Liver (tissue), 9 donors: ENCODE results near the gene FBXO21. TPM values are rescaled to one million over a fixed set of nuclear protein-coding genes. Genes with fewer than 3 reads are reported as not detected.

Experiments
- DNase-seq: peaks from one replicate; pipeline ENCODE4 v3.0.0-alpha.2; 2017; ENCODE audit warnings: low spot score
- H3K27ac ChIP-seq, 2 donors: one replicate each; pipeline ENCODE4 v1.7.0; 2013; ENCODE audit warnings: inconsistent platforms in 2 of 2, low read length in 2 of 2, control low read depth in 1 of 2, low read depth in 1 of 2, mild to moderate bottlenecking in 1 of 2
- H3K27me3 ChIP-seq, 4 donors: one replicate each; pipeline versions ENCODE4 v1.6.1 to v1.7.0; 2013; ENCODE audit warnings: low read length in 3 of 4, inconsistent platforms in 1 of 4, mild to moderate bottlenecking in 1 of 4, moderate library complexity in 1 of 4; ENCODE audit not compliant: control insufficient read depth in 4 of 4, insufficient read depth in 4 of 4
- H3K36me3 ChIP-seq, 4 donors: one replicate each; pipeline versions ENCODE4 v1.6.1 to v1.7.0; 2013; ENCODE audit warnings: low read length in 3 of 4, mild to moderate bottlenecking in 3 of 4, low read depth in 1 of 4, moderate library complexity in 1 of 4; ENCODE audit not compliant: control insufficient read depth in 4 of 4, insufficient read depth in 3 of 4
- H3K4me1 ChIP-seq, 4 donors: one replicate each; pipeline versions ENCODE4 v1.6.1 to v1.7.0; 2013; ENCODE audit warnings: low read length in 3 of 4, mild to moderate bottlenecking in 3 of 4, moderate library complexity in 1 of 4; ENCODE audit not compliant: control insufficient read depth in 4 of 4, insufficient read depth in 4 of 4
- H3K4me3 ChIP-seq, 3 donors: one replicate each; pipeline versions ENCODE4 v1.6.1 to v1.7.0; 2013; ENCODE audit warnings: low read length in 3 of 3, control low read depth in 1 of 3, low read depth in 1 of 3, mild to moderate bottlenecking in 1 of 3
- H3K9ac ChIP-seq, 2 donors: one replicate each; pipeline ENCODE4 v1.7.0; 2013; ENCODE audit warnings: low read length in 2 of 2, mild to moderate bottlenecking in 2 of 2, moderate library complexity in 2 of 2, control low read depth in 1 of 2, low read depth in 1 of 2
- H3K9me3 ChIP-seq, 4 donors: one replicate each; pipeline versions ENCODE4 v1.6.1 to v1.7.0; 2013; ENCODE audit warnings: low read length in 3 of 4; ENCODE audit not compliant: control insufficient read depth in 4 of 4
- CTCF ChIP-seq: fragments of 150-350 bp; IDR thresholded peaks from 2 replicates; pipeline ENCODE4 v1.5.1; 2017; ENCODE audit warnings: improper control_type of control experiment, low read depth, low read length; ENCODE audit not compliant: missing input control
- EGR1 ChIP-seq, 2 donors: IDR thresholded peaks; 2 replicates each; pipeline ENCODE4 v1.6.1; 2016 to 2018; ENCODE audit warnings: antibody characterized with exemption in 2 of 2, low read depth in 2 of 2
- FOXA1 ChIP-seq: IDR thresholded peaks from 2 replicates; pipeline ENCODE4 v1.6.1; 2016; ENCODE audit warnings: antibody characterized with exemption
- FOXA2 ChIP-seq: IDR thresholded peaks from 2 replicates; pipeline ENCODE4 v1.6.1; 2016; ENCODE audit warnings: antibody characterized with exemption
- GABPA ChIP-seq, 2 donors: IDR thresholded peaks in 1 of 2; conservative IDR thresholded peaks in 1 of 2; 2 replicates each; pipeline ENCODE4 v1.6.1; 2016; ENCODE audit warnings: antibody characterized with exemption in 2 of 2, mild to moderate bottlenecking in 1 of 2, moderate library complexity in 1 of 2
- HNF4A ChIP-seq, 2 donors: conservative IDR thresholded peaks; 2 replicates each; pipeline ENCODE4 v1.6.1; 2016; ENCODE audit warnings: antibody characterized with exemption in 2 of 2, mild to moderate bottlenecking in 2 of 2
- HNF4G ChIP-seq: IDR thresholded peaks from 2 replicates; pipeline ENCODE4 v1.6.1; 2016; ENCODE audit warnings: antibody characterized with exemption
- JUND ChIP-seq, 2 donors: IDR thresholded peaks; 2 replicates each; pipeline ENCODE4 v1.6.1; 2016; ENCODE audit warnings: antibody characterized with exemption in 2 of 2
- NR2F2 ChIP-seq: IDR thresholded peaks from 2 replicates; pipeline ENCODE4 v1.6.1; 2016; ENCODE audit warnings: antibody characterized with exemption
- RAD21 ChIP-seq, 2 donors: IDR thresholded peaks; 2 replicates each; pipeline ENCODE4 v1.6.1; 2016; ENCODE audit warnings: antibody characterized with exemption in 2 of 2, mild to moderate bottlenecking in 2 of 2
- RXRA ChIP-seq, 2 donors: IDR thresholded peaks; 2 replicates each; pipeline ENCODE4 v1.6.1; 2017 to 2018; ENCODE audit warnings: antibody characterized with exemption in 2 of 2, mild to moderate bottlenecking in 1 of 2
- SP1 ChIP-seq: IDR thresholded peaks from 2 replicates; pipeline ENCODE4 v1.6.1; 2018; ENCODE audit warnings: antibody characterized with exemption, mild to moderate bottlenecking
- TAF1 ChIP-seq: conservative IDR thresholded peaks from 2 replicates; pipeline ENCODE4 v1.6.1; 2016; ENCODE audit warnings: antibody characterized with exemption, mild to moderate bottlenecking
- YY1 ChIP-seq: IDR thresholded peaks from 2 replicates; pipeline ENCODE4 v1.6.1; 2016; ENCODE audit warnings: antibody characterized with exemption, mild to moderate bottlenecking
- ZBTB33 ChIP-seq: IDR thresholded peaks from 2 replicates; pipeline ENCODE4 v1.6.1; 2016; ENCODE audit warnings: antibody characterized with exemption
- WGBS: extraction: QIAGEN DNeasy Blood & Tissue Kit; methylation state at CpG from one replicate; pipeline ENCODE4 v1.1.7; 2013; 5-methylcytosine and 5-hydroxymethylcytosine counted together
- polyA plus RNA-seq, 2 donors: library from polyadenylated mRNA; stranded (reverse) in 1 of 2; unstranded in 1 of 2; fragments of 200-250 nt in 1 of 2; fragments of >200 nt in 1 of 2; fragmentation: Nextera tagmentation in 1 of 2; extraction: Ambion mirVana in 1 of 2; gene quantifications; one replicate each; pipeline versions ENCODE4 v1.2.1 to v1.2.3, GENCODE V29; 2013 to 2015
- total RNA-seq, 2 donors: library from RNA; depleted of rRNA; stranded (reverse); fragments of >200 nt; gene quantifications; one replicate each; pipeline ENCODE4 v1.2.3, GENCODE V29; 2014
- TF ChIP-seq, protein P1 (sequence below): IDR thresholded peaks from 2 replicates; pipeline ENCODE4 v1.6.1; 2016; ENCODE audit warnings: antibody characterized with exemption, mild to moderate bottlenecking
- TF ChIP-seq, protein P2 (sequence below): IDR thresholded peaks from 2 replicates; pipeline ENCODE4 v1.6.1; 2016; ENCODE audit warnings: antibody characterized with exemption
- TF ChIP-seq, protein P3 (sequence below): IDR thresholded peaks from 2 replicates; pipeline ENCODE4 v1.6.1; 2016; ENCODE audit warnings: antibody characterized with exemption
- donor health status: healthy.
- donor health status: healthy.
- donor health status: healthy.
- donor health status: healthy.
- donor health status: healthy.

FBXO21 gene
- total and polyA plus RNA-seq, 4 donors, result 12.9 to 54.4 (median 21.1) TPM

DNA sequence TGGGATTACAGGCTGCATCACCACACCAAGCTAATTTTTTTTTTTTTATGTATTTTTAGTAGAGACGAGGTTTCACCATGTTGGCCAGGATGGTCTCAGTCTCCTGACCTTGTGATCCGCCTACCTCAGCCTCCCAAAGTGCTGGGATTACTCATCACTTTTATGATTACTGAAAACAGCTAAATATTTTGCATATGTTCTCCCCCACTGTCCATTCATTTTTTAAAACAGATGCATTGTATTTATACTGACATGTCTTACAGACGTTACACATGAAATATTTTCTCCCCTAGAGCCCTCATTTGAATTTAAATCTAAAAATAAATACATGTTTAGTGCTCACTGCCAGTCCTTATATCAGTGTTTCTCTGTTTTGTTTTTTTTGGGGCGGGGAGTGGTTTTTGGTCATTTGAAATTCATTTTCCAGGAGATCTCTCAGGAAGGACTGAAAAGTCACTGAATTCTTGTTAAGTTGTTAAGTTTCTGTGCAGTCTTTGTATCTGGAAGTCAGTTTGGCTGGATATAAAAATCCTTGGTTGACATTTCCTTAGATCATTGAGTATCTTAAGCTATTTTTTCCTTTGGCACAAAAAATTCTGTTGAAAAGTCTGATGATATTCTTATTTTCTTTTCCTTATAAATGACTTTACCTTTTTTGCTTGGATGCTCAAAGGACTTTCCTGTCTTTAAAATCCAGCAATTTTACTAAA lies 9.4 kb downstream of the FBXO21 start:
- no peaks in the 10 kb centered on the region for H3K4me1 ChIP-seq
- no peak for TF ChIP-seq GABPA (IDR thresholded peaks at IDR 0.05 in 1 of 2, conservative IDR thresholded peaks at IDR 0.05 in 1 of 2)
- no peak for TF ChIP-seq ZBTB33
- TF ChIP-seq, protein P1, sequence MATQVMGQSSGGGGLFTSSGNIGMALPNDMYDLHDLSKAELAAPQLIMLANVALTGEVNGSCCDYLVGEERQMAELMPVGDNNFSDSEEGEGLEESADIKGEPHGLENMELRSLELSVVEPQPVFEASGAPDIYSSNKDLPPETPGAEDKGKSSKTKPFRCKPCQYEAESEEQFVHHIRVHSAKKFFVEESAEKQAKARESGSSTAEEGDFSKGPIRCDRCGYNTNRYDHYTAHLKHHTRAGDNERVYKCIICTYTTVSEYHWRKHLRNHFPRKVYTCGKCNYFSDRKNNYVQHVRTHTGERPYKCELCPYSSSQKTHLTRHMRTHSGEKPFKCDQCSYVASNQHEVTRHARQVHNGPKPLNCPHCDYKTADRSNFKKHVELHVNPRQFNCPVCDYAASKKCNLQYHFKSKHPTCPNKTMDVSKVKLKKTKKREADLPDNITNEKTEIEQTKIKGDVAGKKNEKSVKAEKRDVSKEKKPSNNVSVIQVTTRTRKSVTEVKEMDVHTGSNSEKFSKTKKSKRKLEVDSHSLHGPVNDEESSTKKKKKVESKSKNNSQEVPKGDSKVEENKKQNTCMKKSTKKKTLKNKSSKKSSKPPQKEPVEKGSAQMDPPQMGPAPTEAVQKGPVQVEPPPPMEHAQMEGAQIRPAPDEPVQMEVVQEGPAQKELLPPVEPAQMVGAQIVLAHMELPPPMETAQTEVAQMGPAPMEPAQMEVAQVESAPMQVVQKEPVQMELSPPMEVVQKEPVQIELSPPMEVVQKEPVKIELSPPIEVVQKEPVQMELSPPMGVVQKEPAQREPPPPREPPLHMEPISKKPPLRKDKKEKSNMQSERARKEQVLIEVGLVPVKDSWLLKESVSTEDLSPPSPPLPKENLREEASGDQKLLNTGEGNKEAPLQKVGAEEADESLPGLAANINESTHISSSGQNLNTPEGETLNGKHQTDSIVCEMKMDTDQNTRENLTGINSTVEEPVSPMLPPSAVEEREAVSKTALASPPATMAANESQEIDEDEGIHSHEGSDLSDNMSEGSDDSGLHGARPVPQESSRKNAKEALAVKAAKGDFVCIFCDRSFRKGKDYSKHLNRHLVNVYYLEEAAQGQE, result no peak
- no peak for TF ChIP-seq RAD21 (IDR thresholded peaks at IDR 0.05)
- TF ChIP-seq NR2F2, result no peak
- TF ChIP-seq, protein P2, sequence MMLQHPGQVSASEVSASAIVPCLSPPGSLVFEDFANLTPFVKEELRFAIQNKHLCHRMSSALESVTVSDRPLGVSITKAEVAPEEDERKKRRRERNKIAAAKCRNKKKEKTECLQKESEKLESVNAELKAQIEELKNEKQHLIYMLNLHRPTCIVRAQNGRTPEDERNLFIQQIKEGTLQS, result no peak
- no peak for TF ChIP-seq CTCF
- TF ChIP-seq FOXA1, result no peak
- TF ChIP-seq YY1, result no peak
- TF ChIP-seq JUND (IDR thresholded peaks at IDR 0.05), result no peak
- TF ChIP-seq EGR1 (IDR thresholded peaks at IDR 0.05; ENCODE audit: low read depth in 2 of 2), result no peak
- no peak for TF ChIP-seq HNF4G
- TF ChIP-seq FOXA2, result no peak
- no peak for TF ChIP-seq SP1
- no peak for TF ChIP-seq RXRA (IDR thresholded peaks at IDR 0.05)
- peaks cover 17 to 70% (median 60%) of the 10 kb centered on the region in 4 donors for H3K36me3 ChIP-seq
- 96% methylated on average over 4 of the region's 4 CpGs for WGBS
- no peak overlapping the region for H3K4me3 ChIP-seq
- DNase-seq, result no peak
- no peaks in the 10 kb centered on the region for H3K27me3 ChIP-seq
- no peak overlapping the region for H3K27ac ChIP-seq
- H3K9me3 ChIP-seq, result no peaks in the 10 kb centered on the region
- H3K9ac ChIP-seq, result no peak overlapping the region

GRCh38 chr12:117178745-117179144 lies 11.5 kb downstream of the FBXO21 start:
- H3K27me3 ChIP-seq, result no peaks in the 10 kb centered on the region
- H3K27ac ChIP-seq, result no peak overlapping the region
- no peaks in the 10 kb centered on the region for H3K4me1 ChIP-seq
- no peaks in the 10 kb centered on the region for H3K9me3 ChIP-seq
- H3K9ac ChIP-seq, result no peak overlapping the region
- H3K4me3 ChIP-seq, result no peak overlapping the region
- H3K36me3 ChIP-seq, result peaks cover 17 to 74% (median 64%) of the 10 kb centered on the region in 4 donors
- 95% methylated on average over 2 of the region's 2 CpGs for WGBS
- DNase-seq, result no peak
- no peak for TF ChIP-seq GABPA (IDR thresholded peaks at IDR 0.05 in 1 of 2, conservative IDR thresholded peaks at IDR 0.05 in 1 of 2)
- no peak for TF ChIP-seq RXRA (IDR thresholded peaks at IDR 0.05)
- TF ChIP-seq JUND (IDR thresholded peaks at IDR 0.05), result no peak
- TF ChIP-seq CTCF, result no peak
- TF ChIP-seq, protein P3, sequence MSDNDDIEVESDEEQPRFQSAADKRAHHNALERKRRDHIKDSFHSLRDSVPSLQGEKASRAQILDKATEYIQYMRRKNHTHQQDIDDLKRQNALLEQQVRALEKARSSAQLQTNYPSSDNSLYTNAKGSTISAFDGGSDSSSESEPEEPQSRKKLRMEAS, result no peak
- TF ChIP-seq YY1, result no peak
- TF ChIP-seq TAF1, result no peak
- no peak for TF ChIP-seq FOXA2
- TF ChIP-seq, protein P2, result no peak
- no peak for TF ChIP-seq NR2F2
- TF ChIP-seq RAD21 (IDR thresholded peaks at IDR 0.05), result no peak
- no peak for TF ChIP-seq EGR1 (IDR thresholded peaks at IDR 0.05; ENCODE audit: low read depth in 2 of 2)
- TF ChIP-seq HNF4G, result no peak
- no peak for TF ChIP-seq SP1
- TF ChIP-seq HNF4A (conservative IDR thresholded peaks at IDR 0.05), result no peak
- no peak for TF ChIP-seq FOXA1
